UCSD-AML1 (cell line): Measurements from ENCODE around the gene SNX19.

ENCODE experiments used
- DNase-seq: peaks from one replicate; lab custom pipeline; 2025; ENCODE audit not compliant: unreplicated experiment; lab: John Stamatoyannopoulos, UW

The SNX19 gene

GRCh38 chr11:130906616-130907015 lies 9.7 kb downstream of the SNX19 start:
- DNase-seq, result no peak

DNA sequence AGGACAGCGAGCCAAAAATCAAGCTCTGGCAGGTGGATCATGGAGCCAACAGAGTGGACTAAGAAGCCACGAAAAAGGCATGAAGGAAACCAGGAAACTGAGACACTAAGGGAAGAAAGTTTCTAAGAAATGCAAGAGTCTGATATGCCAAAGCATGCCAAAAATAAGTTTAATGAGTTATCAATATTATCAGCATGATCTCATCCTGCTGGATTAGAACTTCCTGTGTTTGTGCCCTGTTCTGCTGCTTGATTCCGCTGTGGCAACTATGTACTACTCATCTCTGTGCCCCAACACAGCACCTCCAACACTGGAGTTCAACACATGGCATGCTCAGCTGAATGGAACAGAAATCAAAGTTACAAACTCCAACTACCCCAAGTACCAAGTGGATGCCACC lies 10.8 kb downstream of the SNX19 start:
- no peak for DNase-seq

GRCh38 chr11:130904380-130904779 lies 11.9 kb downstream of the SNX19 start:
- no peak for DNase-seq

GRCh38 chr11:130902380-130902779 lies 13.9 kb downstream of the SNX19 start:
- DNase-seq, result no peak

- no peak for DNase-seq
Observed at GRCh38 chr11:130899106-130899505, 17.2 kb downstream of the SNX19 start.

GRCh38 chr11:130897262-130898182 lies 18.8 kb downstream of the SNX19 start:
- no peak for DNase-seq

GRCh38 chr11:130894322-130895025 lies 21.8 kb downstream of the SNX19 start:
- peak; percentile 60 for DNase-seq

GRCh38 chr11:130892861-130893260 lies 23.4 kb downstream of the SNX19 start:
- no peak for DNase-seq

DNA sequence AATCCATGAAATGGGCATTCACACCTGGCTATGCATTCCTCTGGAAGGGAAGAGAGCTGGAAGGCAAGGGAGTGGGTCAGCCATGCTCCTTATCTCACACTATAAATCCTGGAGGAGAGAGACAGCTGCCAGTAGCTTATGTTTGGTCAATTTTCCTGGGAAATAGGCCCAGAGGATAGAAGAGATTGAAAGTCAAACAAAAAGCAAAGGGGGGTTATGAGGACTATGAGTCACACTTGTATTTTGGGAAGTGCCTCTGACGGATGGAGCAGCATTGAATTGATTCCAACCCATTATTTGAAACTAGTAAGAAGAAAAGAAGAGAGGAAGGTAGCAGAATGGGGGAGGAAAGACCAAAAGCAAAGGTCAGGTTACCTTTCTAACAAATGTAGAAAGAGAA lies 25.0 kb downstream of the SNX19 start:
- DNase-seq, result no peak

- no peak for DNase-seq
Observed at GRCh38 chr11:130890039-130890745, 26.1 kb downstream of the SNX19 start.

- no peak for DNase-seq
Observed at GRCh38 chr11:130888790-130889189, 27.5 kb downstream of the SNX19 start.

DNA sequence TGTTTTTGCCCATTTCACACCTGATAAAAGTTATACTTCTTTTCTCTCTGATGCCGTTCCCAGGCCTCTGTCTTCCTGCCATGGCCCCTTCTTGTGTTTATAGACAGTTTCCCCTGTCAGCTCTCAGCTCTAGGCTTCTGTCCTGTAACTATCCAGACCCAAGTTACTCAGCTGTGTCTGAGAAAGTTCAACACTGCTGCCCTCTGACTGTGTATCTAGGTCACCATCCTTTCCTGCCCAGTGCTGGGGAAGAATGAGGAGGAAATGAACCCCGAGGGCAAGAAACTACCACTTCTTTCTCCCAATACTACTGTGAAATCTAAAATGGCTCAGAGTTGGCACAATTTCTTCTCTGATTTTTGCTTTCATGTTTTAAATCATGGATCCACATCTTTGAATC lies 29.6 kb downstream of the SNX19 start:
- no peak for DNase-seq

DNA sequence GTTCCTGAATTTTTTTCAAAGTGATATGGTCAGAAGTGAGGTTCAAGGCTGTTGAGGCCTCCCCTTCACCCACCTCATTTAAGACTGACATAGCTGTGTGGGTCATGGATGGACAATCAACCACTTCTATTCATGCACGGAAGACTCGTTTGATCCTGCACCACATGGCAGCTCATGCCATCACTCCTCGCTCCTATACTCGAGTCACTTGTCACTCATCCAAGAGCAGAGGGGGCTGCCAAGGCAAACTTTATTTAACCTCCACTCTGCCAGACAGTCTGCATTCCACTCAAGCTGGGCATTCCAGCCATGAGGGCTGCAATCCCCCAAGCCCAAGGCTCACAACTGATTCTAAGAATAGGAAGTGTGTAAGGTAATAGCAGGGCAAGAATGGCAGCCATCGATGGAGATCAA lies 34.1 kb downstream of the SNX19 start:
- DNase-seq, result no peak

GRCh38 chr11:130881475-130882137 lies 34.7 kb downstream of the SNX19 start:
- no peak for DNase-seq

GRCh38 chr11:130879836-130880235 lies 36.4 kb downstream of the SNX19 start:
- DNase-seq, result no peak

DNA sequence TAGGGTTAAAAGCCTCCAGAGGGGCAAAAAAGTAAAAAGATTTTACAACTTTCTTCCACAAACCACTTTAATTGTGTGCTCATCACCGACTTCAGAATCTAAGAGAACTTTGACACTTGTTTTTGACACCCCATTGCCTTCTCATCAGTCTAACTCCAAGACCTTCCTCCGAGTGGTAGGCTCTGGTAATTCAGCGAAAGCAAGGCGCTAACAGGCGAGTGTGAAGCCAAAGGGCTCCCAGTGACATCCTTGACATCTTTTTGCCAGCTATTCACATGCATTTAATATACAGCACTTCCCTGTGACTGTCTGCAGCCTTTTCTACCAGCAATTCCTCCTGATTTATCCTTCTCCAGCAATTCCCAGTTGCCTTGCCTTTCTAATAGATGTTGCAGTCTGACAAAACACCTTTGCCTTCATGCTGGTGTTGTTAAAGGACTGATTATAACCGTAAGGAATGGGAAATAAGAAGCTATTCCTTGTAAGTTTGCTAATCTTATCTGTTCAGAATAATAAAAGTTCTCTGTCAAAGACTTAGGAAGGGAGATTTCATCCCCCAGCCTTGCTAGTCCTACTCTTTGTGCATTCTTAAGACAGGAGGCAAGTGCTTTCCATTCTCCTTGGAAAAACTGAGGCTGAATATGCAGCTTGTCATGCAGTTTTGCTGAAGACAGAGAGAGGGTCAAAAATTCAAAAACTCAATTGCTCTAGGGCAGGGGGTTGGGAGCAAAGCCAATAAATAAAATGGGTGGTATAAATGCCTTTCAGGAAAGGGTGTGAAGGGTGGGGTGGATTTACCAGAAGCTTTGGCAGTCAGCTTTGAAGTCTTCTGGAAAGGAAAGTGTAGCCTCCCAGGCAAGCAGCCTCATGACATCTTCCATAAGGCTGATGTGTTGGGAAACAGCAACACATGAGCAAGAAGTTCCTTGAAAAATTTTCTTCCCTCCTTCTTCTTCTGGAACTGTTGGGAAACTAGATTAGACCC lies 39.1 kb downstream of the SNX19 start:
- no peak for DNase-seq

- DNase-seq, result no peak
Observed at GRCh38 chr11:130876100-130876499, 40.2 kb downstream of the SNX19 start.

DNA sequence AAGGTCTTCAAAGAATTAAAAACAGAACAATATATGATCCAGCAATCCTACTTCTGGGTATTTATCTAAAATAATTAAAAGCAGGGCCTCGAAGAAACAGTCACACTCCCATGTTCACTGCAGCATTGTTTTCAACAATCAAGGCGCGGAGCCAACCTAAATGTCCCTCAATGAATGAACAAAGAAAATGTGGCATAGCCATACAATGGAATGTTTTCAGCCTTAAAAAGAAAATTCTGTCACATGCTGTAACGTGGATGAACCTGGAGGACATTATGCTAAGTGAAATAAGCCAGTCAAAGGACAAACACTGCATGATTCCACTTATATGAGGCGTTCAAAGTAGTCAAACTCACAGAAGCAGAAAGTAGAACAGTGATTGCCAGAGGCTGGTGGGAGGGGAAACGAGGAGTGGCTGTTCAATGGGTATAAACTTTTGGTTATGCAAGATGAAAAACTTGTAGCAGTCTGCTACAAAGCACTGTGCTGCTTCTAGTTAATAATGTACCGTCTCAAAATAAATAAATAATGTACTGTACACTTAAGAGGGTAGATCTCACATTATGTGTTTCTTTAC lies 41.2 kb downstream of the SNX19 start:
- DNase-seq, result no peak

DNA sequence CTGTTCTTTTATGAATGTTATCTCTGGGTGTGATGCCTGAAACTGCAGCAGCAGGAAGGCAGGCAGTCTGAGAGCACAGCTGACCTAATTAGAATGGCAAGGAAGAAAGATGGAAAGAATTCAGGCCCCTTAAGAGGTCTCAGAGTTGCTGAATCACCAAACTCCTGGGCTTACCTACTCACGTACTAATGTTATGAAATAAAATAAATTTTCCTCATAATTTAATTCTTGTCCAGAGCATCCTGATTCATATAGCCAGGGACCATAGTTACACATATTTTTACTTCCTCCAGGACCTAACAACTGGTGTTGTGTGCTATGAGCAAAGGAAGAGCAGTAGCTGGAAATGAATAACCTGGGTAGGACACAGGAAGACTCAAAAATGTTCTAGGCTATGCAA lies 41.9 kb downstream of the SNX19 start:
- no peak for DNase-seq

GRCh38 chr11:130873761-130874160 lies 42.5 kb downstream of the SNX19 start:
- no peak for DNase-seq
